Stimulated activated CD8-positive, alpha-beta memory T cell treated with anti-CD3 and anti-CD28 coated beads, Interleukin-2, amount 100 ng/mL, for 1 hour (primary cell): ENCODE data around the gene PLCB2.

Experiments used
- DNase-seq, 2 donors: peaks; one replicate each; pipeline ENCODE4 v3.0.0-alpha.2; 2020; ENCODE audit warnings: low read depth in 2 of 2

Gene PLCB2

GRCh38 chr15:40323953-40324937 lies 16.5 kb upstream of the PLCB2 start:
- no peak for DNase-seq

GRCh38 chr15:40323239-40323952 lies 15.7 kb upstream of the PLCB2 start, which contains the start of gene INAFM2:
Gene INAFM2, plus strand, starts transcription at chr15:40323692. Its CDS starts 364 bp downstream, at chr15:40324056.
- DNase-seq, result peak; percentile 81 to 83

DNA sequence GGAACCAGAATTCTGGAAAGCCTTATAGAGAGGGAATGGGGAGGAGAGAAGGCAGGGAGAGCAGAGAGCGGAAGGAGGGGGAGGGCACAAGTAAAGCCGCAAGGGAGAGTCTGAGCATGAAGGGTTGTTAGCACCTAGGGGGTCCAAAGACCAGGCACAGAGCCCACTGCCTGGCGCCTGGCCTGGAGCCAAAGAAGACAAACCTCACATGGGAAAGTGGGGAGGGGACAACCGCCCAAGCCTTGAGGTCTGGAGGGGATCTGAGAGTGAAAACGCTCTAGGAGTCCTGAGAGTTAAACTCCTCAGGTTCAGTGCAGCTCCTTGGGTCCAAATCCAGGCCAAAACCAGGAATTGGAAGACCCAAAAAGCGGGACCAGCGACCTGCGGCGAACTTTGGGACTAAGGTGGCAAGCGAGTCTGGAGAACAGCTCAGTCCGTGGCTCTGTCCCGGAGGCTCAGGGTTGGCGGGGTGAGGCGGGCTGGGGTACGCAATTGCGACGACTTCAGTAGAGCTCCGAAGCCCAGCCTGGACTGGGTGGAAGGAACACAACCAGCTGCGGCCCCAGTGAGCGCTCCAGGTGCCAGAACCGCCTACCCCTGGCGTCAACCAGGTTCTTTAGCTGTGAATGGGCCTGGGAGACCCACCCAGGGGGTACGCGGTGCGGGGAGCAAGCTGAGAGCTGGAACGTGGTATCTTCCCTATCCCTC lies 14.9 kb upstream of the PLCB2 start:
- DNase-seq, result no peak

DNA sequence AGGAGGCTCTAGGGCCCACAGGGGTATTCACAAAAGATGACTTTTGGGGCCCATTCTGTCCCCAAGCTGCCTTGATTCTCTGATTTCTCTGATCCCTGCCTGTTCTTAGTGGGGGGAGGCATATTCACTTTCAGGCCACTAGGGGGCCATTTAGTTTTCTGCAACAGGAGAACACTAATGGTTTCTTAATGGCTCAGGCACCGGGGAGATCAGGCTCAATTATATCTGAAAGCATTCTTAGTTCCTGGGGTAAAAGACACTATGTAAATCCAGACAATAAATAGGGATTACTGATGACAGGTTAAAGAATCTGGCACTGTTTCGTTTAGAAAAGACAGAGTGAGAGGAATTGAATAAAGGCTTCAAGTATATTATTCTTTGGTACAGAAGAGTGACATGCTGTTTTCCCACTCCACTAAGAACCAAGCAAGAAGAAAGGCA lies 13.2 kb upstream of the PLCB2 start:
- peak in 1 of 2 donors; percentile 30 for DNase-seq

- no peak for DNase-seq
Observed at GRCh38 chr15:40320409-40320808, 12.7 kb upstream of the PLCB2 start.

DNA sequence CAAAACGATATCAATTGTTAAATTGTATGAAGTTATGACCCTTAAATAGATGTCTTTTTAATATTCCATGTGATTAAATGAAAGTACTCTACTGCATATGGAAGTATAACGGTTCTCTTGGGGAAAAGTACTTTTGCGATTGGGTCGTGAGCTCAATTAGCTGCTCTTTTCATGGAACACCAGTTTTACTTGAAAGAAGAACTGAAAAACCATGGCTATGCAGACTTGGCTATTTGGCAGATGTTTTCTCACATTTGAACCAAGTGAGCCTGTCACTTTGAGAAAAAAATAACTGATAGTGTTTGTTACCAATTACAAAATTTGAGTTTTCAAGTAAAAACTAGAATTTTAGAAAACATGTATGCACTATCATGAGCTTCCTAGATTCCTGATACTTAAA lies 9.8 kb upstream of the PLCB2 start:
- DNase-seq, result no peak

- DNase-seq, result no peak
Observed at GRCh38 chr15:40316931-40317330, 9.2 kb upstream of the PLCB2 start.

- no peak for DNase-seq
Observed at GRCh38 chr15:40314723-40315276, 7.1 kb upstream of the PLCB2 start.

- DNase-seq, result no peak
Observed at GRCh38 chr15:40313531-40314398, 6.0 kb upstream of the PLCB2 start.

DNA sequence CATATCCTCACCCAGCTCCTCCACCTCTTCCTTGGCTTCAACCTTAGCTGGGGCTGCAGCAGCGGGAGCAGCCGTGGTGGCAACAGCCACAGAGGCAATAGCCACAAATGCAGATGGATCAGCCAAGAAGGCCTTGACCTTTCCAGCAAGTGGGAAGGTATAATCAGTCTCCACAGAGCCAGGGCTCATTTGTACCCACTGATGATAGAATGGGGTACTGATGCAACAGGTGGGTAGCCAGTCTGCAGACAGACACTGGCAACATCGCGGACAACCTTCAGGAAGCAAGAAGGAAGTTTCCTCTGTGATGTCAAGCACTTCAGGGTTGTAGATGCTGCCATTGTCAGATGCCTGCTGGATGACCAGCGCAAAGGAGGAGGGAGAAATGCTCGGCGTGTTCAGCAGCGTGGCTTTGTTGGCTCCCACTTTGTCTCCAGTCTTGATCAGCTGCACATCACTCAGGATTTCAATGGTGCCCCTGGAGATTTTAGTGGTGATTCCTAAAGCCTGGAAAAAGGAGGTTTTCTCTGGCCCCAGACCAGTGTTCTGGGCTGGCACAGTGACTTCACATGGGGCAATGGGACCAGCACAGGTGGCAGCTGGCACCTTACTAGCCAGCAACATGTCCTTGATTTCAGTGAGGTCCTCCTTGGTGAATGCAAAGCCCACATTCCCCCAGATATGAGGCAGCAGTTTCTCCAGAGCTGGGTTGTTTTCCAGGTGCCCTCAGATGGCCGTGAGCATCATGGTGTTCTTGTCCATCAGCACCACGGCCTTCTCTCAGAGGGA lies 4.8 kb upstream of the PLCB2 start:
- no peak for DNase-seq

- DNase-seq, result no peak
Observed at GRCh38 chr15:40310993-40311392, 3.3 kb upstream of the PLCB2 start.

DNA sequence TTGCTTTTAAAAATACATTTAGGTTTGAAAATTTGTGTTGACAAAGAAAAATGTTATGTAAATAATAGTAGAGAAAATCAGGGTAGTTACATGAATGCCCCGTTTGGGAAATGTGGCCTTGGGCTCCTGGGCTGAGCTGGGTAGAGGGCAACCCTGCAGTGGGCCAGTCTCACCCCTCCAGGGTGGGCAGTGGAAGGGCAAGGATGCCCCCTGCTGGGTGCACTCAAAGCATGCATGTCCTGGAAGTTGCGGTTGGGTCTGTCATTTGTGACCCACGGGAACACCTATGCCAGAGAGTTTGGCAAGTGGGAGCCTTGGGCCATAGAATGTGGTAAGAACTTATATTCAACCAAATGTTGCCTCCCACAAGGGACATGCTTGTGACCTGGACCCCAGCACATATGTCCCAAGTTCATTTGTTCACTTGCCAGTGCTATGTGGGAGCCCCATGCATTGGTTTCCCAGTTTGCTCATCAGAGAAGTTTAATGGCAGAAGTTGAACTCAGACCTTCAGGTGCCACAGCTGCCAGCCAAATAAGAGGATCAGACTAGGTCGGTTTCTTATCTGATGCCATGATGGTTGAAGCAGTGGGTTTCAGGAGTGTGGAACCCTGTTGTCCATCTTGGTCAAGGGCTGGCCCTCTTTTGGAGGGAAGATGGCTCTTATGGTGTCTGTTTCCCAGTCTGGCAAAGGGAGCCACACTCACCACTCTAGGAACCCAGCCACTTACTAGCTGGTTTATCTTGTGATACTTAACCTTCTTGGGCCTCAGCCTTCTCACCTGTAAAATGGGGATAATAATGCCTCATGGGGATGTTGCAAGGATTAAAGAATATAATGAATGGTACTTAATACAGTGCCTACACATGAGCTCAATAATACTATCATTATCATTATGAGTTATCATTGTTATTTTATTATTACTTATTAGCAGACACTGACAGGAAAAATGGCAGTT lies 2.5 kb upstream of the PLCB2 start:
- DNase-seq, result peak in 1 of 2 donors; percentile 42

GRCh38 chr15:40309344-40309862 lies 1.7 kb upstream of the PLCB2 start:
- DNase-seq, result no peak

DNA sequence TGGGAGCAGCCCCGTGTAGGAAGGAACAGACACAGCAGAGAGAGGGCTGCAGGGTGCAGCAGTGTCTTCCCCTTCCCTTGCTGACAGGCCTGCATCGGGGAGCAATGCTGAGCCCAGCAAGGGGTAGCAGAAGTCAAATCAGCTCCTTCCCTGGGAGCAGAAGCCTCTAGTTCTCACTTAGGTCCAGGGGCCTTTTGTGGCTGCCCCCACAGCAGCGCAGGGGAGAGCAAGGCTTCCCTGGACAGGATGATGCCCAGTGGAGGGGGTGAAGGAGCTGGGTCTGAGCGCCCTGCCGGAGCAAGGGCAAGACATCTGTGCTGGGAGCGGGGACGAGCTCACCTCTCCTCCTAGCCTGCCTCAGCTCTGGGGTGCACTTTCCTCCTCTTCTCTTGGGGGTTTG lies 827 bp downstream of the PLCB2 start:
- DNase-seq, result no peak

- no peak for DNase-seq
Observed at GRCh38 chr15:40306371-40306770, 1.4 kb downstream of the PLCB2 start.

DNA sequence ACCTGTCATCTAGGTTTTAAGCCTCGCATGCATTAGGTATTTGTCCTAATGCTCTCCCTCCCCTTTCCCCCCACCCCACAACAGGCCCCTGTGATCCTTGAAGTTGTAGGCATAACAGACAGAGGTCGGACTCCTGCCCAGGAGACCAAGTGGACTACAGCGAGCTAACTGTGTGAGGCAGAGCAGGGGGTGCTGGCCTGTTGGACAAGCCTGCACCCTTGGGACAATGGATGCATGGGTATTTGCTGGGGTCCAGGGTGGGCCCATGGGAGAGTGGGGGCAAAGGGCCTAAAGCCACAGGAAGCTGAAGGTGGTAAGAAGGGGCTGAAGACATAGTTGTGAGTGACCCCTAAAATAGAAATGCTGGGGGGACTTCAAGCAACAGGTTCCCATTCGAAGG lies 2.5 kb downstream of the PLCB2 start:
- no peak for DNase-seq

GRCh38 chr15:40303576-40303975 lies 4.2 kb downstream of the PLCB2 start:
- no peak for DNase-seq

- DNase-seq, result no peak
Observed at GRCh38 chr15:40302981-40303380, 4.8 kb downstream of the PLCB2 start.
